ENCODE data around the gene PATZ1.
A peak's percentile ranks its signal among the peaks of the same experiment; 100 is the strongest.

The PATZ1 gene

GRCh38 chr22:31329029-31329428 lies 17.1 kb downstream of the PATZ1 start:
- no peak for TF ChIP-seq ZNF423 (tag by site-specific recombination; IDR thresholded peaks at IDR 0.05)
- TF ChIP-seq ZNF707 (tag by site-specific recombination; IDR thresholded peaks at IDR 0.05): no peak
- TF ChIP-seq ZNF610 (tag by site-specific recombination; IDR thresholded peaks at IDR 0.05; ENCODE audit: borderline replicate concordance): no peak
- TF ChIP-seq ZIC2 (tag by site-specific recombination; IDR thresholded peaks at IDR 0.05): peak; percentile 34; the same call in 1 of the 2 replicates
- no peak for TF ChIP-seq ZNF366 (tag by site-specific recombination; conservative IDR thresholded peaks at IDR 0.05)
- TF ChIP-seq ZNF248 (tag by site-specific recombination; IDR thresholded peaks at IDR 0.05): no peak
- peak; percentile 85 for TF ChIP-seq SCRT2 (tag by site-specific recombination; IDR thresholded peaks at IDR 0.05)
- no peak for TF ChIP-seq ZNF214 (tag by site-specific recombination; IDR thresholded peaks at IDR 0.05; ENCODE audit: borderline replicate concordance)
- no peak for TF ChIP-seq ZBTB6 (tag by site-specific recombination; IDR thresholded peaks at IDR 0.05)
- no peak for TF ChIP-seq ZNF660 (tag by site-specific recombination; IDR thresholded peaks at IDR 0.05)
- TF ChIP-seq, protein P1, sequence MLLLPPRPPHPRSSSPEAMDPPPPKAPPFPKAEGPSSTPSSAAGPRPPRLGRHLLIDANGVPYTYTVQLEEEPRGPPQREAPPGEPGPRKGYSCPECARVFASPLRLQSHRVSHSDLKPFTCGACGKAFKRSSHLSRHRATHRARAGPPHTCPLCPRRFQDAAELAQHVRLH (tag by site-specific recombination; IDR thresholded peaks at IDR 0.05): no peak
- TF ChIP-seq ZNF558 (tag by site-specific recombination; IDR thresholded peaks at IDR 0.05): no peak
- TF ChIP-seq, protein P2, sequence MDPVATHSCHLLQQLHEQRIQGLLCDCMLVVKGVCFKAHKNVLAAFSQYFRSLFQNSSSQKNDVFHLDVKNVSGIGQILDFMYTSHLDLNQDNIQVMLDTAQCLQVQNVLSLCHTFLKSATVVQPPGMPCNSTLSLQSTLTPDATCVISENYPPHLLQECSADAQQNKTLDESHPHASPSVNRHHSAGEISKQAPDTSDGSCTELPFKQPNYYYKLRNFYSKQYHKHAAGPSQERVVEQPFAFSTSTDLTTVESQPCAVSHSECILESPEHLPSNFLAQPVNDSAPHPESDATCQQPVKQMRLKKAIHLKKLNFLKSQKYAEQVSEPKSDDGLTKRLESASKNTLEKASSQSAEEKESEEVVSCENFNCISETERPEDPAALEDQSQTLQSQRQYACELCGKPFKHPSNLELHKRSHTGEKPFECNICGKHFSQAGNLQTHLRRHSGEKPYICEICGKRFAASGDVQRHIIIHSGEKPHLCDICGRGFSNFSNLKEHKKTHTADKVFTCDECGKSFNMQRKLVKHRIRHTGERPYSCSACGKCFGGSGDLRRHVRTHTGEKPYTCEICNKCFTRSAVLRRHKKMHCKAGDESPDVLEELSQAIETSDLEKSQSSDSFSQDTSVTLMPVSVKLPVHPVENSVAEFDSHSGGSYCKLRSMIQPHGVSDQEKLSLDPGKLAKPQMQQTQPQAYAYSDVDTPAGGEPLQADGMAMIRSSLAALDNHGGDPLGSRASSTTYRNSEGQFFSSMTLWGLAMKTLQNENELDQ (tag by site-specific recombination; IDR thresholded peaks at IDR 0.05; ENCODE audit: low read depth): no peak
- no peaks in the 10 kb centered on the region for H3K9me3 ChIP-seq (ENCODE audit: control insufficient read depth, insufficient read depth, low read depth, low read length)
- no peak overlapping the region for H3K4me3 ChIP-seq (ENCODE audit: low read depth, low read length)
- POLR2A ChIA-PET: no interaction called here
- peaks cover 51 to 87% of the 10 kb centered on the region in 2 experiments for H3K36me3 ChIP-seq (ENCODE audit: control insufficient read depth in 2 of 2, insufficient read depth in 1 of 2, low read length in 2 of 2)
- H3K4me1 ChIP-seq (ENCODE audit: control insufficient read depth, insufficient read depth, low read length): no peaks in the 10 kb centered on the region
- CTCF ChIA-PET: interaction anchor here (3.9 kb wide), 1 partner anchor 16 kb away, joined by 28 read pairs; no protein-coding TSS in a partner anchor
- no peak overlapping the region for H3K27ac ChIP-seq (ENCODE audit: extremely low read depth, low read depth, low read length)

GRCh38 chr22:31328544-31328960 lies 17.6 kb downstream of the PATZ1 start:
- peaks cover 51 to 82% of the 10 kb centered on the region in 2 experiments for H3K36me3 ChIP-seq (ENCODE audit: control insufficient read depth in 2 of 2, insufficient read depth in 1 of 2, low read length in 2 of 2)

More at GRCh38 chr22:31328544-31328960, 17.6 kb downstream of the PATZ1 start:
- POLR2A ChIA-PET: no interaction called here
- CTCF ChIA-PET: interaction anchor here (3.9 kb wide), 1 partner anchor 15 kb away, joined by 28 read pairs; no protein-coding TSS in a partner anchor
- H3K4me1 ChIP-seq (ENCODE audit: control insufficient read depth, insufficient read depth, low read length): no peaks in the 10 kb centered on the region
- TF ChIP-seq ZNF174 (tag by site-specific recombination; IDR thresholded peaks at IDR 0.05) (no peak), ZSCAN16 (tag by site-specific recombination; IDR thresholded peaks at IDR 0.05) (no peak), ZNF549 (tag by site-specific recombination; IDR thresholded peaks at IDR 0.05) (no peak), ZNF654 (tag by site-specific recombination; IDR thresholded peaks at IDR 0.05; ENCODE audit: low read depth) (no peak), ZNF701 (tag by site-specific recombination; IDR thresholded peaks at IDR 0.05) (no peak), ZNF211 (tag by site-specific recombination; IDR thresholded peaks at IDR 0.05; ENCODE audit: low read depth) (no peak), TCF7L2 (IDR thresholded peaks at IDR 0.05; ENCODE audit: borderline replicate concordance, low read depth, low read length) (no peak), ZNF626 (tag by site-specific recombination; IDR thresholded peaks at IDR 0.05) (no peak), ZNF311 (tag by site-specific recombination; IDR thresholded peaks at IDR 0.05; ENCODE audit: borderline replicate concordance) (no peak), ZNF658 (tag by site-specific recombination; IDR thresholded peaks at IDR 0.05) (no peak)
- TF ChIP-seq, protein P3, sequence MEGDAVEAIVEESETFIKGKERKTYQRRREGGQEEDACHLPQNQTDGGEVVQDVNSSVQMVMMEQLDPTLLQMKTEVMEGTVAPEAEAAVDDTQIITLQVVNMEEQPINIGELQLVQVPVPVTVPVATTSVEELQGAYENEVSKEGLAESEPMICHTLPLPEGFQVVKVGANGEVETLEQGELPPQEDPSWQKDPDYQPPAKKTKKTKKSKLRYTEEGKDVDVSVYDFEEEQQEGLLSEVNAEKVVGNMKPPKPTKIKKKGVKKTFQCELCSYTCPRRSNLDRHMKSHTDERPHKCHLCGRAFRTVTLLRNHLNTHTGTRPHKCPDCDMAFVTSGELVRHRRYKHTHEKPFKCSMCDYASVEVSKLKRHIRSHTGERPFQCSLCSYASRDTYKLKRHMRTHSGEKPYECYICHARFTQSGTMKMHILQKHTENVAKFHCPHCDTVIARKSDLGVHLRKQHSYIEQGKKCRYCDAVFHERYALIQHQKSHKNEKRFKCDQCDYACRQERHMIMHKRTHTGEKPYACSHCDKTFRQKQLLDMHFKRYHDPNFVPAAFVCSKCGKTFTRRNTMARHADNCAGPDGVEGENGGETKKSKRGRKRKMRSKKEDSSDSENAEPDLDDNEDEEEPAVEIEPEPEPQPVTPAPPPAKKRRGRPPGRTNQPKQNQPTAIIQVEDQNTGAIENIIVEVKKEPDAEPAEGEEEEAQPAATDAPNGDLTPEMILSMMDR (tag by site-specific recombination; IDR thresholded peaks at IDR 0.05): no peak
- no peaks in the 10 kb centered on the region for H3K9me3 ChIP-seq (ENCODE audit: control insufficient read depth, insufficient read depth, low read depth, low read length)
- no peak overlapping the region for H3K4me3 ChIP-seq (ENCODE audit: low read depth, low read length)
- no peak overlapping the region for H3K27ac ChIP-seq (ENCODE audit: extremely low read depth, low read depth, low read length)
